ENCODE results near the gene CFAP47.

DNA sequence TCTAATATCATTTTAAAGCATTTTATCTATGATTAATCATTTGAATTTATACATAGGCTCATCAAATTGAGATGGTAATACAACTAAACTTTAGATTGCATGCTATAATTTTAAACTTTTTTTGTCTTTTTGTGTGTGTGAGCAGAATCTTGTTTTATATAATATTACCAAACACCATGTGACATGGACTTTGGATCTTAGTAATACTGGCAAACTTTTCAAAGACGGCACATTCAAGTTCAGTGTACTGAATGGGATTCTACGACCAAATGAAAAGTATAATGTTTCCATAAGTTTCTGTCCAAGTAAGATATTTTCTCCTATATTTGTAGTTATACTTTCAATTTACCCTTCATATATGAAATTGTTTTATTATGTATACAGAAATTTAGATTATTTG is 116.0 kb downstream of the CFAP47 start:
- no peak for TF ChIP-seq CTCF (IDR thresholded peaks at IDR 0.05; ENCODE audit: insufficient read depth, low read length, poor library complexity, severe bottlenecking)
- TF ChIP-seq EZH2phosphoT487 (conservative IDR thresholded peaks at IDR 0.05; ENCODE audit: low read length), result no peak

Measured in SU-DHL-6 (cell line).